Epidermal melanocyte (primary cell): ENCODE data around the gene GRIPAP1.

Experiments used
- DNase-seq: peaks from one replicate; pipeline ENCODE4 v3.0.0; 2011; ENCODE audit warnings: low spot score; ENCODE audit not compliant: insufficient read length

The GRIPAP1 gene

GRCh38 chrX:48958635-48959094 lies 43.4 kb downstream of the GRIPAP1 start:
- DNase-seq = no peak

GRCh38 chrX:48957827-48958634 lies 44.0 kb downstream of the GRIPAP1 start:
- DNase-seq = peak; percentile 89

- peak; percentile 25 for DNase-seq
Observed at GRCh38 chrX:48957477-48957826, 44.6 kb downstream of the GRIPAP1 start, which contains the start of gene OTUD5. OTUD5 (minus strand) TSS chrX:48957607; CDS start chrX:48957570, 37 bp downstream.

GRCh38 chrX:48956728-48957414 lies 45.2 kb downstream of the GRIPAP1 start:
- no peak for DNase-seq

- DNase-seq = no peak
Observed at GRCh38 chrX:48948589-48948988, 53.5 kb downstream of the GRIPAP1 start.

- peak; percentile 28 for DNase-seq
Observed at GRCh38 chrX:48945517-48946348, 56.3 kb downstream of the GRIPAP1 start.

- no peak for DNase-seq
Observed at GRCh38 chrX:48942895-48943294, 59.2 kb downstream of the GRIPAP1 start.

- DNase-seq = no peak
Observed at GRCh38 chrX:48940404-48940955, 61.6 kb downstream of the GRIPAP1 start.

- DNase-seq = no peak
Observed at GRCh38 chrX:48939524-48940228, 62.4 kb downstream of the GRIPAP1 start.

- no peak for DNase-seq
Observed at GRCh38 chrX:48938721-48939425, 63.2 kb downstream of the GRIPAP1 start.

- DNase-seq = no peak
Observed at GRCh38 chrX:48937054-48937907, 64.8 kb downstream of the GRIPAP1 start.

- DNase-seq = no peak
Observed at GRCh38 chrX:48936429-48937053, 65.5 kb downstream of the GRIPAP1 start.

- DNase-seq = no peak
Observed at GRCh38 chrX:48935301-48935670, 66.8 kb downstream of the GRIPAP1 start.

- DNase-seq = no peak
Observed at GRCh38 chrX:48934581-48935300, 67.3 kb downstream of the GRIPAP1 start.

GRCh38 chrX:48933757-48934156 lies 68.3 kb downstream of the GRIPAP1 start:
- DNase-seq = no peak

GRCh38 chrX:48927736-48928382 lies 74.2 kb downstream of the GRIPAP1 start:
- DNase-seq = no peak

GRCh38 chrX:48927123-48927522 lies 74.9 kb downstream of the GRIPAP1 start:
- no peak for DNase-seq

- no peak for DNase-seq
Observed at GRCh38 chrX:48924270-48924669, 77.8 kb downstream of the GRIPAP1 start.
